ENCODE results near the gene CLCA1.

Gene CLCA1

DNA sequence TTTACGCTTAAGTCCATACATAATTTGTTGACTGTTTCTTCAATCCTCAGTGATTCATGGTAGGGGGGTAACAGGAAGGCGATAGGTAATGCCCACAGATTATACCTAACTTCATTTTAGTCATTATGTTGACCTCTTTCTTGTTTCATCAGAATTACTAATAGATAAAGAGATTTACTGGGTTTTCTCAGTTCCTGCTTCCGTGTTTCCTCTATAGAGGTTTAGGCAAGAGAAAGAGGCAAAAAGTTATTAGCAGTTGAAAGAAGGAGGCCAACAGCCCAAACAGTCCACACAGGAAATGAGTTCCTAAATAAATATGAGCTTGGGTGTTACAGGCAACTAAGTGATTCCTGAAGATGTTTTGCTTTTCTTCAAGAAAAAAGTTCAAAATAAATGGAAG lies 17.9 kb upstream of the CLCA1 start:
- no peak overlapping the region for H3K4me3 ChIP-seq (ENCODE audit: low read depth, low read length)
- no peak for DNase-seq
- H3K36me3 ChIP-seq = no peaks in the 10 kb centered on the region
- TF ChIP-seq, protein P1, sequence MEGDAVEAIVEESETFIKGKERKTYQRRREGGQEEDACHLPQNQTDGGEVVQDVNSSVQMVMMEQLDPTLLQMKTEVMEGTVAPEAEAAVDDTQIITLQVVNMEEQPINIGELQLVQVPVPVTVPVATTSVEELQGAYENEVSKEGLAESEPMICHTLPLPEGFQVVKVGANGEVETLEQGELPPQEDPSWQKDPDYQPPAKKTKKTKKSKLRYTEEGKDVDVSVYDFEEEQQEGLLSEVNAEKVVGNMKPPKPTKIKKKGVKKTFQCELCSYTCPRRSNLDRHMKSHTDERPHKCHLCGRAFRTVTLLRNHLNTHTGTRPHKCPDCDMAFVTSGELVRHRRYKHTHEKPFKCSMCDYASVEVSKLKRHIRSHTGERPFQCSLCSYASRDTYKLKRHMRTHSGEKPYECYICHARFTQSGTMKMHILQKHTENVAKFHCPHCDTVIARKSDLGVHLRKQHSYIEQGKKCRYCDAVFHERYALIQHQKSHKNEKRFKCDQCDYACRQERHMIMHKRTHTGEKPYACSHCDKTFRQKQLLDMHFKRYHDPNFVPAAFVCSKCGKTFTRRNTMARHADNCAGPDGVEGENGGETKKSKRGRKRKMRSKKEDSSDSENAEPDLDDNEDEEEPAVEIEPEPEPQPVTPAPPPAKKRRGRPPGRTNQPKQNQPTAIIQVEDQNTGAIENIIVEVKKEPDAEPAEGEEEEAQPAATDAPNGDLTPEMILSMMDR (IDR thresholded peaks at IDR 0.05; ENCODE audit: low read depth, low read length) = no peak
- no peaks in the 10 kb centered on the region for H3K4me1 ChIP-seq
- no peaks in the 10 kb centered on the region for H3K27me3 ChIP-seq
- H3K9me3 ChIP-seq = no peaks in the 10 kb centered on the region

DNA sequence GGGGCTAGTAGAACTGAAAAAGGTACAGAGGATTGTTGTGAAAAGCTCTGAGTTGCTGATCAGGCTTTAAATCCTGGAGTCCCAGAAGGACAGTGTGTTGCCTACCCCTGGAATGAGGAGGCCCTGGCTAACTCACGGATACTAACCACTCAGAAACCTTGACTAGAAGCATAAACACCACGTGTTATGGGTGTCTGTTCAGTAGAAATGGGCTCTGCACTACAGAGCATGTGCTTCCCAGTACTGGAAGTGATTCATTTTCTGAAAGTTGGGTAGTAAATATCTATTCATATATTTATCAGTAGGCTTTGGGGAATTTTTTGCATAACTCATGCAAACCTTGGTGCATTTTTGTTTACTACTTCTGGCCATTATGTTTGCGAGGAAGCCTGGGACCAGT lies 15.1 kb upstream of the CLCA1 start:
- no peaks in the 10 kb centered on the region for H3K4me1 ChIP-seq
- DNase-seq = no peak

DNA sequence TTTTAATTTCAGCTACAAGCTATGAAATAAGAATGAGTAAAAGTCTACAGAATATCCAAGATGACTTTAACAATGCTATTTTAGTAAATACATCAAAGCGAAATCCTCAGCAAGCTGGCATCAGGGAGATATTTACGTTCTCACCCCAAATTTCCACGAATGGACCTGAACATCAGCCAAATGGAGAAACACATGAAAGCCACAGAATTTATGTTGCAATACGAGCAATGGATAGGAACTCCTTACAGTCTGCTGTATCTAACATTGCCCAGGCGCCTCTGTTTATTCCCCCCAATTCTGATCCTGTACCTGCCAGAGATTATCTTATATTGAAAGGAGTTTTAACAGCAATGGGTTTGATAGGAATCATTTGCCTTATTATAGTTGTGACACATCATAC lies 13.7 kb upstream of the CLCA1 start:
- Histone ChIP-seq H3K4me3 (ENCODE audit: low read depth, low read length) (no peak overlapping the region), H3K27me3 (no peaks in the 10 kb centered on the region), H3K36me3 (no peaks in the 10 kb centered on the region), H3K9me3 (no peaks in the 10 kb centered on the region), H3K4me1 (no peaks in the 10 kb centered on the region)
- TF ChIP-seq, protein P1 (IDR thresholded peaks at IDR 0.05; ENCODE audit: low read depth, low read length) = no peak
- DNase-seq = no peak

More for the DNA sequence above, 15.1 kb upstream of the CLCA1 start:
- TF ChIP-seq, protein P1 (IDR thresholded peaks at IDR 0.05; ENCODE audit: low read depth, low read length) = no peak
- Histone ChIP-seq H3K4me3 (ENCODE audit: low read depth, low read length) (no peak overlapping the region), H3K9me3 (no peaks in the 10 kb centered on the region), H3K36me3 (no peaks in the 10 kb centered on the region), H3K27me3 (no peaks in the 10 kb centered on the region)

DNA sequence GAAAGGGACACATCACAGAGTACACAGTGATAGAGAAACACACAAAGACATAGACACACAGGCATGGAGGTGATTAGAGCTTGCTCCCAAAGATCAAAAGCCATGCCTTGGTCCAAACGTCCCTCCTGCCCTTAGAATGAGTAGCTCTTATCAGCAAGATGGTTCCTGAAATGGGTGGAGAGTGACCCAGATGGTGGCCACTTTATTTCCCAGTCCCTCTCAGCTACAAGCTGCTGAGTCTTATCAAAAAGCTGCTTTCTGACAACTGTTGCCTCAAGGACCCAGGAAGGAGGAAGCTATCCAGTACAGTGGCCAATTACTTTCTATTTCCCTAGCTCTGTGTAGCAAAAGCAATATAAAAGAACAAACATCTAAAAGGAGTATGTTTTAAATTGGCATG lies 7.7 kb upstream of the CLCA1 start:
- Histone ChIP-seq H3K4me3 (ENCODE audit: low read depth, low read length) (no peak overlapping the region), H3K4me1 (no peaks in the 10 kb centered on the region), H3K9me3 (no peaks in the 10 kb centered on the region), H3K36me3 (no peaks in the 10 kb centered on the region), H3K27me3 (no peaks in the 10 kb centered on the region)
- DNase-seq = no peak
- TF ChIP-seq, protein P1 (IDR thresholded peaks at IDR 0.05; ENCODE audit: low read depth, low read length) = no peak

DNA sequence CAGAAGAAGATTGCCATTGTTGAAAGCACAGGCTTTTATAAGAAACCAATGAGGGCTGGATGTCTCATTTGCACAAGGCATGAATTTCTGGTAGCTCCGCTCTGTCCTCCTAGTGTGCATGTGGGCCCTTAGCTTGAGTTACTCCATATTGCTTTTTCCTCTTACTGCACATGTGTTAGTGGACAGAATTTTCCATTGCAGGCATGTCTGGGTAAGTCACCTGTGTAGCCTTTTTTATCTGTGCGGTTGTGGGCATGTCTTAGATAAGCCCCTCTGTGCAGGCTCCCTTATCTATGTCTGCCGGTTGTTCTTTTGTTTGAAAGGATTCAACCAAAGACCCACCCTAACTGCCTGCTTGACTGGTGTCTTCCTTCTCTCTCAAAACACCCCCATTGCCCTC lies 7.2 kb upstream of the CLCA1 start:
- no peak overlapping the region for H3K4me3 ChIP-seq (ENCODE audit: low read depth, low read length)
- no peaks in the 10 kb centered on the region for H3K4me1 ChIP-seq
- TF ChIP-seq, protein P1 (IDR thresholded peaks at IDR 0.05; ENCODE audit: low read depth, low read length) = no peak
- no peaks in the 10 kb centered on the region for H3K9me3 ChIP-seq
- H3K27me3 ChIP-seq = no peaks in the 10 kb centered on the region
- H3K36me3 ChIP-seq = no peaks in the 10 kb centered on the region
- DNase-seq = no peak

DNA sequence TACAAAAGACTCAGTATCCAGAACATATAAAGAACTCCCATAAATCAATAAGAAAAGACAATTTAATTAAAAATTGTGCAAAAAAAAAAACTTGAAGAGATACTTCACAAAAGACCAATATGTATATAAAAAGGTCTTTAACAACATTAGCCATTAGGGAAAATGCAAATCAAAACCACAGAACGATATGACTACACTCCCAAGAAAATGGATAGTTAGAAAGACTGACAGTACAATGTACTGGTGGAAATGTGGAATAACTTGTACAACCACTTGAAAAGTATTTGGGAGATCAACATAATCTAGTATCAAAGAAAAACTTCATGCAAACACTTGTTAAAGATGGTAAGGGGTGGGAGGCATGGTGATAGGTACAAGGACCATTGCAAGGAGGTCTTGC lies 3.9 kb upstream of the CLCA1 start:
- TF ChIP-seq, protein P1 (IDR thresholded peaks at IDR 0.05; ENCODE audit: low read depth, low read length) = no peak
- no peaks in the 10 kb centered on the region for H3K9me3 ChIP-seq
- H3K27me3 ChIP-seq = no peaks in the 10 kb centered on the region
- H3K4me3 ChIP-seq (ENCODE audit: low read depth, low read length) = no peak overlapping the region
- no peaks in the 10 kb centered on the region for H3K36me3 ChIP-seq
- H3K4me1 ChIP-seq = no peaks in the 10 kb centered on the region
- DNase-seq = no peak

Data from BE2C (cell line).